GM12878 (cell line): ENCODE data around the gene CLCNKB. TPM values are rescaled to one million over a fixed set of nuclear protein-coding genes. Genes with fewer than 3 reads are reported as not detected.

Source experiments
- ATAC-seq: fragments of 200-7000 bp; cut with Tn5 transposase; 3 replicates; pipeline ENCODE4 v1.9.1; 2020; ENCODE audit warnings: mild to moderate bottlenecking, moderate library complexity
- BruUV-seq: library from RNA; stranded (reverse); fragments of 400-500 nt; replicated peaks from 2 replicates; lab custom pipeline; 2021; lab: Mats Ljungman, UMichigan
- CTCF ChIA-PET: fragments of 300-600 bp; sonication (Branson Sonifier 250); formaldehyde crosslinking; extraction: SDS; loops from one replicate; lab custom pipeline; 2021; ENCODE audit warnings: inconsistent platforms; lab: Yijun Ruan, JAX
- POLR2A ChIA-PET: fragments of 350-600 bp; formaldehyde crosslinking; extraction: SDS; loops from one replicate; lab custom pipeline; 2021; ENCODE audit warnings: inconsistent platforms; lab: Charles Lee
- RAD21 ChIA-PET: fragments of 300-600 bp; sonication (Branson Sonifier 250); formaldehyde crosslinking; loops from one replicate; lab custom pipeline; 2023; ENCODE audit warnings: antibody characterized with exemption; ENCODE audit not compliant: unreplicated experiment; lab: Charles Lee
- SMC1A ChIA-PET: fragments of 300-600 bp; sonication (Branson Sonifier 250); formaldehyde crosslinking; loops from one replicate; lab custom pipeline; 2023; ENCODE audit not compliant: unreplicated experiment, uncharacterized antibody; lab: Charles Lee
- DNase-seq: peaks from one replicate; pipeline ENCODE4 v3.0.0-alpha.2; 2011; ENCODE audit warnings: low read depth, low spot score
- FAIRE-seq: peaks from 3 replicates; lab custom pipeline; 2011; peaks lifted over from hg19 to GRCh38; lab: Jason Lieb, UNC
- H2AFZ ChIP-seq: 2 replicates; pipeline ENCODE4 v1.6.0; 2011; ENCODE audit warnings: low read depth, low read length, control low read depth; ENCODE audit not compliant: control insufficient read depth
- H3K27ac ChIP-seq: 2 replicates; pipeline ENCODE4 v1.5.1; 2011; ENCODE audit warnings: control low read depth; ENCODE audit not compliant: control insufficient read depth, insufficient read depth
- H3K27me3 ChIP-seq, 2 experiments: replicated peaks in 1 of 2; 2 replicates each; pipeline versions ENCODE4 v1.6.0 to v1.6.1; 2011; ENCODE audit warnings: low read length in 1 of 2; ENCODE audit not compliant: control insufficient read depth in 2 of 2, insufficient read depth in 2 of 2
- H3K36me3 ChIP-seq, 2 experiments: 2 replicates each; pipeline ENCODE4 v1.5.1; 2011; ENCODE audit warnings: low read length in 1 of 2; ENCODE audit not compliant: control insufficient read depth in 2 of 2, insufficient read depth in 2 of 2
- H3K4me1 ChIP-seq: 2 replicates; pipeline ENCODE4 v1.6.1; 2011; ENCODE audit warnings: mild to moderate bottlenecking, low read length, moderate library complexity, mixed read lengths; ENCODE audit not compliant: control insufficient read depth, insufficient read depth
- H3K4me2 ChIP-seq: 2 replicates; pipeline ENCODE4 v1.6.0; 2011; ENCODE audit warnings: control low read depth; ENCODE audit not compliant: control insufficient read depth, insufficient read depth
- H3K4me3 ChIP-seq: fragments of 200-600 bp; sonication (generic); 2 replicates; pipeline ENCODE4 v1.5.1; 2016
- H3K79me2 ChIP-seq: 2 replicates; pipeline ENCODE4 v1.6.0; 2011; ENCODE audit warnings: low read length; ENCODE audit not compliant: control insufficient read depth, insufficient read depth
- H3K9ac ChIP-seq: 2 replicates; pipeline ENCODE4 v1.8.0; 2011; ENCODE audit warnings: low read length, control low read depth, mixed read lengths; ENCODE audit not compliant: control insufficient read depth, insufficient read depth
- H3K9me3 ChIP-seq: replicated peaks from 3 replicates; pipeline ENCODE4 v1.5.1; 2011; ENCODE audit warnings: mild to moderate bottlenecking, low read length; ENCODE audit not compliant: control insufficient read depth, insufficient read depth
- H4K20me1 ChIP-seq: 2 replicates; pipeline ENCODE4 v1.6.0; 2011; ENCODE audit not compliant: control insufficient read depth, insufficient read depth
- BACH1 ChIP-seq: fragments of 450-650 bp; IDR thresholded peaks from 2 replicates; pipeline ENCODE4 v1.6.1; 2017; ENCODE audit warnings: mild to moderate bottlenecking, borderline replicate concordance
- CHD1 ChIP-seq: IDR thresholded peaks from 2 replicates; pipeline ENCODE4 v1.6.1; 2012; ENCODE audit warnings: low read depth, low read length, improper control_type of control experiment
- EGR1 ChIP-seq, 2 experiments: IDR thresholded peaks; 1 replicate in 1 of 2; 2 replicates in 1 of 2; pipeline ENCODE4 v1.6.1; 2011 to 2012; ENCODE audit warnings: low read depth in 2 of 2, low read length in 2 of 2, borderline replicate concordance in 1 of 2, mild to moderate bottlenecking in 1 of 2, moderate library complexity in 1 of 2
- KAT2A ChIP-seq: conservative IDR thresholded peaks from 2 replicates; pipeline ENCODE4 v1.6.1; 2011; ENCODE audit warnings: low read depth, low read length; ENCODE audit not compliant: control insufficient read depth
- NFXL1 ChIP-seq: fragments of 450-650 bp; IDR thresholded peaks from 2 replicates; pipeline ENCODE4 v1.6.1; 2017; ENCODE audit warnings: antibody characterized with exemption, mild to moderate bottlenecking, borderline replicate concordance
- POLR2AphosphoS5 ChIP-seq: IDR thresholded peaks from 2 replicates; pipeline ENCODE4 v1.6.1; 2011; ENCODE audit warnings: mild to moderate bottlenecking, low read length, inconsistent platforms
- RFX5 ChIP-seq: IDR thresholded peaks from 2 replicates; pipeline ENCODE4 v1.6.1; 2011; ENCODE audit warnings: low read depth, low read length, improper control_type of control experiment
- RUNX3 ChIP-seq: IDR thresholded peaks from 2 replicates; pipeline ENCODE4 v1.6.1; 2012; ENCODE audit warnings: low read length, inconsistent platforms
- TBL1XR1 ChIP-seq: IDR thresholded peaks from 2 replicates; pipeline ENCODE4 v1.6.1; 2012; ENCODE audit warnings: low read depth, low read length, improper control_type of control experiment
- WRNIP1 ChIP-seq: IDR thresholded peaks from 2 replicates; pipeline ENCODE4 v1.6.1; 2011; ENCODE audit warnings: low read depth, low read length, improper control_type of control experiment, borderline replicate concordance
- ZNF622 ChIP-seq: fragments of 450-650 bp; IDR thresholded peaks from 2 replicates; pipeline ENCODE4 v1.6.1; 2017; ENCODE audit warnings: mild to moderate bottlenecking, inconsistent platforms
- ZSCAN29 ChIP-seq: fragments of 450-650 bp; IDR thresholded peaks from 2 replicates; pipeline ENCODE4 v1.6.1; 2017; ENCODE audit warnings: mild to moderate bottlenecking, moderate library complexity
- whole genome bisulfite sequencing: methylation state at CpG from one replicate; pipeline ENCODE4 v1.1.6; 2016; ENCODE audit warnings: low lambda C conversion rate; ENCODE audit not compliant: insufficient replicate concordance, insufficient coverage; ENCODE audit errors: missing lambda C conversion rate; 5-methylcytosine and 5-hydroxymethylcytosine counted together
- in situ Hi-C: fragments of 300-500 bp; cut with MboI; formaldehyde crosslinking; loops from 9 replicates; pipeline ENCODE4 v1.14.3; 2018; ENCODE audit warnings: mixed read lengths
- intact Hi-C: fragments of 100-400 bp; cut with micrococcal nuclease; formaldehyde crosslinking; loops from one replicate; pipeline ENCODE4 v1.14.2; 2022; ENCODE audit not compliant: unreplicated experiment
- polyA plus RNA-seq, 11 experiments: library from polyadenylated mRNA; depleted of rRNA in 4 of 11; unstranded in 6 of 11; stranded (reverse) in 5 of 11; fragments of >200 nt; fragmentation: Nextera tagmentation in 4 of 11; fragmentation: Illumina TruSeq in 1 of 11; extraction: Ambion mirVana in 4 of 11; extraction: Trizol in 1 of 11; gene quantifications; 1 replicate in 1 of 11; 2 replicates in 10 of 11; pipeline versions ENCODE4 v1.2.1 to v1.2.3, GENCODE V29; 2011 to 2016; ENCODE audit warnings: inconsistent platforms in 2 of 11, missing spikeins in 2 of 11, low read depth in 1 of 11
- total RNA-seq, 4 experiments: library from RNA; depleted of rRNA in 3 of 4; stranded (reverse); fragments of >200 nt in 3 of 4; fragmentation: Illumina TruSeq in 1 of 4; extraction: Trizol in 1 of 4; gene quantifications; 2 replicates each; pipeline versions ENCODE4 v1.2.1 to v1.2.3, GENCODE V29; 2013 to 2021
- TF ChIP-seq, protein P1 (sequence below): IDR thresholded peaks from 2 replicates; pipeline ENCODE4 v1.6.1; 2012; ENCODE audit warnings: low read depth, low read length, improper control_type of control experiment
- TF ChIP-seq, protein P2 (sequence below): IDR thresholded peaks from 2 replicates; pipeline ENCODE4 v1.6.1; 2011; ENCODE audit warnings: low read depth, mild to moderate bottlenecking, low read length, moderate library complexity, borderline replicate concordance; ENCODE audit errors: extremely low read depth
- TF ChIP-seq, protein P3 (sequence below): fragments of 450-650 bp; IDR thresholded peaks from 2 replicates; pipeline ENCODE4 v1.6.1; 2018; ENCODE audit warnings: mild to moderate bottlenecking, low read depth, moderate library complexity; ENCODE audit not compliant: partially characterized antibody

CLCNKB gene
- total and polyA plus RNA-seq, 10 of the 15 experiments (the other 5 are each of a cell fraction or from before 2014, with no cell fraction given): 0.05 TPM; not detected in 9

DNA sequence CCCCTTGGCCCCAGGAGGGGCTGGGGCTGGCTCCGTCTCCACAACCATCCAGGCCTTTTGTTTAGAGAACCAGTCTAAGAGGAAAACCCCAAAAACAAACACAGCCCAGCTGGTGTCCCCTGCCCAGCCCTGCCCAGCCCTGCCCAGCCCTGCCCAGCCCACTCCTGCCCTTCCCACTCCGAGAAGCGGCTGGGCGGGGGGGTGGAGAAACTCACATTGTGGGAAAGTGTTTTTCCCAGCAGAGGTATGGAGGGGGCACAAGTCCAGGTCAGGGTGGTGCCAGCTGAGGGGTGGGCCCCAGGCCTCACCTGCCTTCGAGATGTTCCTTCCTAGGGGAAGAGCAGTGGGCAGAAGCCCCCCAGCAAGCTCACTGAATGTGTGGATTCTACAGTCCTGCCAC, 39.9 kb downstream of the CLCNKB start:
- Histone ChIP-seq H3K9me3 (no peaks in the 10 kb centered on the region), H2AFZ (no peak overlapping the region), H3K4me3 (no peak overlapping the region), H3K4me2 (no peak overlapping the region), H3K4me1 (peaks cover 8% of the 10 kb centered on the region), H3K36me3 (no peaks in the 10 kb centered on the region), H3K79me2 (no peaks in the 10 kb centered on the region), H3K9ac (no peak overlapping the region), H4K20me1 (no peaks in the 10 kb centered on the region), H3K27me3 (no peaks in the 10 kb centered on the region), H3K27ac (no peak overlapping the region)
- RAD21 ChIA-PET: interaction anchor here (0.9 to 9.7 kb wide), 5 partner anchors 84 to 154 kb away, joined by 3 to 223 read pairs (median 6); partner anchors contain the start of gene CPLANE2
- no peak for DNase-seq
- SMC1A ChIA-PET: interaction anchor here (1.2 to 5.1 kb wide), 4 partner anchors 98 to 281 kb away, joined by 3 to 49 read pairs (median 17); no protein-coding TSS in a partner anchor
- ATAC-seq: no peak
- POLR2A ChIA-PET: no interaction called here
- TF ChIP-seq CHD1 (no peak), TBL1XR1 (no peak), RUNX3 (no peak), ZSCAN29 (no peak), RFX5 (no peak), NFXL1 (no peak), ZNF622 (no peak), WRNIP1 (no peak), KAT2A (no peak), BACH1 (no peak), POLR2AphosphoS5 (no peak), EGR1 (IDR thresholded peaks at IDR 0.05; ENCODE audit: borderline replicate concordance in 1 of 2, low read depth in 2 of 2, low read length in 2 of 2) (no peak)
- TF ChIP-seq, protein P1, sequence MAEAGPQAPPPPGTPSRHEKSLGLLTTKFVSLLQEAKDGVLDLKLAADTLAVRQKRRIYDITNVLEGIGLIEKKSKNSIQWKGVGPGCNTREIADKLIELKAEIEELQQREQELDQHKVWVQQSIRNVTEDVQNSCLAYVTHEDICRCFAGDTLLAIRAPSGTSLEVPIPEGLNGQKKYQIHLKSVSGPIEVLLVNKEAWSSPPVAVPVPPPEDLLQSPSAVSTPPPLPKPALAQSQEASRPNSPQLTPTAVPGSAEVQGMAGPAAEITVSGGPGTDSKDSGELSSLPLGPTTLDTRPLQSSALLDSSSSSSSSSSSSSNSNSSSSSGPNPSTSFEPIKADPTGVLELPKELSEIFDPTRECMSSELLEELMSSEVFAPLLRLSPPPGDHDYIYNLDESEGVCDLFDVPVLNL: no peak
- TF ChIP-seq, protein P2, sequence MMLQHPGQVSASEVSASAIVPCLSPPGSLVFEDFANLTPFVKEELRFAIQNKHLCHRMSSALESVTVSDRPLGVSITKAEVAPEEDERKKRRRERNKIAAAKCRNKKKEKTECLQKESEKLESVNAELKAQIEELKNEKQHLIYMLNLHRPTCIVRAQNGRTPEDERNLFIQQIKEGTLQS: no peak
- TF ChIP-seq, protein P3, sequence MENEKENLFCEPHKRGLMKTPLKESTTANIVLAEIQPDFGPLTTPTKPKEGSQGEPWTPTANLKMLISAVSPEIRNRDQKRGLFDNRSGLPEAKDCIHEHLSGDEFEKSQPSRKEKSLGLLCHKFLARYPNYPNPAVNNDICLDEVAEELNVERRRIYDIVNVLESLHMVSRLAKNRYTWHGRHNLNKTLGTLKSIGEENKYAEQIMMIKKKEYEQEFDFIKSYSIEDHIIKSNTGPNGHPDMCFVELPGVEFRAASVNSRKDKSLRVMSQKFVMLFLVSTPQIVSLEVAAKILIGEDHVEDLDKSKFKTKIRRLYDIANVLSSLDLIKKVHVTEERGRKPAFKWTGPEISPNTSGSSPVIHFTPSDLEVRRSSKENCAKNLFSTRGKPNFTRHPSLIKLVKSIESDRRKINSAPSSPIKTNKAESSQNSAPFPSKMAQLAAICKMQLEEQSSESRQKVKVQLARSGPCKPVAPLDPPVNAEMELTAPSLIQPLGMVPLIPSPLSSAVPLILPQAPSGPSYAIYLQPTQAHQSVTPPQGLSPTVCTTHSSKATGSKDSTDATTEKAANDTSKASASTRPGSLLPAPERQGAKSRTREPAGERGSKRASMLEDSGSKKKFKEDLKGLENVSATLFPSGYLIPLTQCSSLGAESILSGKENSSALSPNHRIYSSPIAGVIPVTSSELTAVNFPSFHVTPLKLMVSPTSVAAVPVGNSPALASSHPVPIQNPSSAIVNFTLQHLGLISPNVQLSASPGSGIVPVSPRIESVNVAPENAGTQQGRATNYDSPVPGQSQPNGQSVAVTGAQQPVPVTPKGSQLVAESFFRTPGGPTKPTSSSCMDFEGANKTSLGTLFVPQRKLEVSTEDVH: no peak
- in situ Hi-C loops: loop anchor here (5.0 kb wide), 1 partner anchor 99 kb away; no protein-coding TSS in a partner anchor
- BruUV-seq: no TSS peak
- no peak for FAIRE-seq
- 33% methylated on average over 5 of the region's 5 CpGs for WGBS
- CTCF ChIA-PET: interaction anchor here (0.7 to 10.0 kb wide), 12 partner anchors 13 to 535 kb away, joined by 3 to 375 read pairs (median 6); no protein-coding TSS in a partner anchor
- intact Hi-C loops: no loop called here
